NCI-H460 (cell line): ENCODE data around the gene TAF11L3. TPM values are rescaled to one million over a fixed set of nuclear protein-coding genes. Genes with fewer than 3 reads are reported as not detected.
"Not testable (repeated sequence)": the region's sequence is repeated elsewhere in the genome, so short reads cannot be mapped to it uniquely, and the experiment has no call there.

Experiments used
- DNase-seq: peaks from one replicate; pipeline ENCODE4 v3.0.0-alpha.2; 2016; ENCODE audit warnings: low read depth; ENCODE audit errors: extremely low read depth
- polyA plus RNA-seq: library from polyadenylated mRNA; depleted of rRNA; stranded (reverse); fragments of >200 nt; gene quantifications from 2 replicates; pipeline ENCODE4 v1.2.3, GENCODE V29; 2014; cell fraction: nucleus; rRNA removed
- total RNA-seq: library from RNA; depleted of rRNA; stranded (reverse); fragments of >200 nt; shearing (Covaris generic); gene quantifications from 2 replicates; pipeline ENCODE4 v1.2.3, GENCODE V29; 2014; rRNA removed

TAF11L3 gene
- not detected in 2 replicates for total RNA-seq
- polyA plus RNA-seq = not detected in 2 replicates

- DNase-seq = not testable (repeated sequence)
Measured at GRCh38 chr5:17518067-17518466, at the start of gene TAF11L3. TSS of gene TAF11L3 (plus strand) at chr5:17518367.

GRCh38 chr5:17470064-17470463 is 48.1 kb upstream of the TAF11L3 start:
- DNase-seq = no peak

- not testable (repeated sequence) for DNase-seq
Measured at GRCh38 chr5:17475064-17475463, 43.1 kb upstream of the TAF11L3 start.

GRCh38 chr5:17477043-17477442 is 41.1 kb upstream of the TAF11L3 start:
- no peak for DNase-seq

GRCh38 chr5:17477573-17478265 is 40.4 kb upstream of the TAF11L3 start:
- no peak for DNase-seq

GRCh38 chr5:17481378-17481777 is 36.8 kb upstream of the TAF11L3 start:
- DNase-seq = no peak

GRCh38 chr5:17482790-17483189 is 35.4 kb upstream of the TAF11L3 start:
- no peak for DNase-seq

- not testable (repeated sequence) for DNase-seq
Measured at GRCh38 chr5:17486464-17487173, 31.5 kb upstream of the TAF11L3 start.

- DNase-seq = no peak
Measured at GRCh38 chr5:17487174-17487512, 31.0 kb upstream of the TAF11L3 start.

- DNase-seq = not testable (repeated sequence)
Measured at GRCh38 chr5:17491257-17491656, 26.9 kb upstream of the TAF11L3 start.

- no peak for DNase-seq
Measured at GRCh38 chr5:17492770-17493169, 25.4 kb upstream of the TAF11L3 start.

- no peak for DNase-seq
Measured at GRCh38 chr5:17497446-17497845, 20.7 kb upstream of the TAF11L3 start.

GRCh38 chr5:17497931-17498330 is 20.2 kb upstream of the TAF11L3 start, which contains the start of gene TAF11L2:
TSS of gene TAF11L2 (plus strand) at chr5:17498231.
- not testable (repeated sequence) for DNase-seq

GRCh38 chr5:17511775-17512325 is 6.3 kb upstream of the TAF11L3 start:
- DNase-seq = no peak

GRCh38 chr5:17517526-17517925 is 641 bp upstream of the TAF11L3 start:
- DNase-seq = not testable (repeated sequence)

- DNase-seq = not testable (repeated sequence)
Measured at GRCh38 chr5:17519508-17519907, 1.3 kb downstream of the TAF11L3 start.

- not testable (repeated sequence) for DNase-seq
Measured at GRCh38 chr5:17521501-17521900, 3.3 kb downstream of the TAF11L3 start, which contains the start of gene TAF11L4. TSS of gene TAF11L4 (plus strand) at chr5:17521801.

- not testable (repeated sequence) for DNase-seq
Measured at GRCh38 chr5:17524935-17525334, 6.8 kb downstream of the TAF11L3 start, which contains the start of gene TAF11L5. TSS of gene TAF11L5 (plus strand) at chr5:17525235.

GRCh38 chr5:17526504-17526903 is 8.3 kb downstream of the TAF11L3 start:
- DNase-seq = not testable (repeated sequence)

- DNase-seq = not testable (repeated sequence)
Measured at GRCh38 chr5:17528369-17528768, 10.2 kb downstream of the TAF11L3 start, which contains the start of gene TAF11L6. TSS of gene TAF11L6 (plus strand) at chr5:17528669.
